ENCODE results near the gene CBR1. TPM values are rescaled to one million over a fixed set of nuclear protein-coding genes. Genes with fewer than 3 reads are reported as not detected.

The CBR1 gene
- 42.8 and 47.2 TPM in 2 replicates for total RNA-seq

DNA sequence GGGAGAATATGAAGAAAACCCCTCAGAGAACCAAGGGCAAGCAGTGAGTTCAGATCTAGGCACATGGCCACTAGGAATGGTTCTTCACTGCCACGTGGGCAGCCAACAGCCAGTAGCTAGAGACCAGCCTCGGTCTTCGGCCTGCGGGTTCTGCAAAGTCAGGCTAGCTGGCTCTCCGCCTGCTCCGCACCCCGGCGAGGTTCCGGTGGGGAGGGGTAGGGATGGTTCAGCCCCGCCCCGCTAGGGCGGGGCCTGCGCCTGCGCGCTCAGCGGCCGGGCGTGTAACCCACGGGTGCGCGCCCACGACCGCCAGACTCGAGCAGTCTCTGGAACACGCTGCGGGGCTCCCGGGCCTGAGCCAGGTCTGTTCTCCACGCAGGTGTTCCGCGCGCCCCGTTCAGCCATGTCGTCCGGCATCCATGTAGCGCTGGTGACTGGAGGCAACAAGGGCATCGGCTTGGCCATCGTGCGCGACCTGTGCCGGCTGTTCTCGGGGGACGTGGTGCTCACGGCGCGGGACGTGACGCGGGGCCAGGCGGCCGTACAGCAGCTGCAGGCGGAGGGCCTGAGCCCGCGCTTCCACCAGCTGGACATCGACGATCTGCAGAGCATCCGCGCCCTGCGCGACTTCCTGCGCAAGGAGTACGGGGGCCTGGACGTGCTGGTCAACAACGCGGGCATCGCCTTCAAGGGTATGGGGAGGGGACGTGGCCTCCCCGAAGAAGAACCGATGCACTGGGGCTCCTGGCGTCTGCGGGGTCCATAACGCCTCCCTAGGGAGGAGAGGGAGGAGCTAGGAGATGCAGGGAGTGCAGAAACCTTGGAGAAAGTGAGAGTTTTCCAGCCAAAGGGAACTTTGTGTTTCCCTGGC lies at the start of gene CBR1:
Gene CBR1 (plus strand): TSS at position 312 of the 871 bp plus-strand sequence. CDS start 92 bp downstream, at position 404.
- intact Hi-C loops (cut with micrococcal nuclease): loop anchor here (1.0 to 2.0 kb wide), 7 partner anchors 9 to 315 kb away; partner anchors contain the start of genes CBR3, CHAF1B, DOP1B and MORC3

DNA sequence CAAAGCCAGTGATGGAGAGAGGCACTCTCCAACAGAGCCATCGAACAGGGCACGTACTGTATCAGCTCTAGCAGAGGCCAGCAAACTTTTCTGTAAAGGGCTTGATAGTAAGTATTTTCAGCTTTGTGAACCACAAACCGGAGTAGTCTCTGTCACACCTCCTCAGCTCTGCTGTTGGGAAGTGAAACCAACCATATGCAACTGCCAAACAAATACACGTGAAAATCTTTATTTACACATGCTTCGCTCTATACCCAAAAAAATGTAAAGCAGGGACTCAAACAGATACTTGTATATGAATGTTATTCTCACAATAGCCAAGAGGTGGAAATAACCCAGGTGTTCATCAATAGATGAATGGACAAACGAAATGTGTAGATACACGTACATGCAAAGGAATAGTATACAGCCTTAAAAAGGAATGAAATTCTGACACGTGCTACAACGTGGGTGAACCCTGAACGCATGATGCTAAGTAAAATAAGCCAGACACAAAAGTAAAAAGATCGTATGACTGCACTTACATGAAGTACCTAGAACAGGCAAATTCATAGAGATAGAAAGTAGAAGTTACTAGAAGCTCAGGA lies 48.5 kb upstream of the CBR1 start:
- intact Hi-C loops (cut with micrococcal nuclease): loop anchor here (10.0 kb wide), 1 partner anchor 617 kb away; no protein-coding TSS in a partner anchor

DNA sequence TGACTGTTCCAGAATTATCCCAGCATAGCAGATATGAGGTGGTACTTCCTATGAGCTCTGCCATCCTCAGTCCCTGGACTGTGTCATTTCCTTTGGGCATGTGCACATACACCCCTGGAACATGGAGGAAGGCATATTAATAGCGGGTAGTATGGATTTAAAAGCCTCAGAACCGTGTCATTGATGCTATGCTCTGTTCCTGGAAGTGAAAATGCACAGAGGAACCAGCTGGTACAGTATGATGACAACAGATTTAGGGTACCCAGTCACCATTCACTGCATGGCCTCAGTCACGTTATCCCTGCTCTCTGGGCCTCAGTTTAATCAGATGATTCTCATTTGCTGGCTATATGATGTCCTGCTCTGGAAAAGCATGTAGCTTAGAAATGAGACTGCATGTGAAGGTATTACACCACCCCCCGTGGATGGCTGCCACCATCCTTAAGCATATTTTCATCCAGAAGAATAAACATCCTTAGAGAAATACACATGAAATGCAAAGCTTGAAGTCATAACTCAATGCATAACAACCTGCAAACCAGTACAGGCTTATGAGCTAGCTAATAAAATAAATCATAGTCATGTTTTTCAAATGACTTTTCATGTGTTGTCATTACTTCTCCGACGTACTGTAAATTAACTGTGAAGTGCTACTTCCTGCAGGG lies 47.3 kb upstream of the CBR1 start:
- intact Hi-C loops (cut with micrococcal nuclease): loop anchor here (10.0 kb wide), 1 partner anchor 618 kb away; no protein-coding TSS in a partner anchor

DNA sequence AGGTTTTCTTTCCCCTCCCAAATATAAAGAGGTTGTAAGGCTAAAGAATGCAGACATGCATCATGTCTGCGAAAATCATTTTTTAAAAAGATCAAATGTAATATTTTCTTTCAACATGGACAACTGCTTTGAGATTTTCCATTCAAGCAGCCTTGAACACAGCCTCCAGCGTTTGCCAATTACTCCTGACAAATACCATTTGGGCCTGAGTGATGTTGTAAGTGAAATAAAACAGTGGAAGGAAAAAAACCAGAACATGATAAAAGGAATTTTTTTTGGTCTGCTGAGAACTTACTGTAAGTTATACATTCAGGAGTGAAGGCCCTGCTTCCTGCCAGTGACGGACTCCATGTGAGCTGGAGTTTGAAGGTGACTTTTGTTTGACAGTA lies 46.7 kb upstream of the CBR1 start:
- intact Hi-C loops (cut with micrococcal nuclease): loop anchor here (10.0 kb wide), 1 partner anchor 618 kb away; no protein-coding TSS in a partner anchor

- intact Hi-C loops (cut with micrococcal nuclease): loop anchor here (5.0 to 10.0 kb wide), 2 partner anchors 620 to 972 kb away; no protein-coding TSS in a partner anchor
Measured at GRCh38 chr21:36024782-36025181, 45.0 kb upstream of the CBR1 start.

DNA sequence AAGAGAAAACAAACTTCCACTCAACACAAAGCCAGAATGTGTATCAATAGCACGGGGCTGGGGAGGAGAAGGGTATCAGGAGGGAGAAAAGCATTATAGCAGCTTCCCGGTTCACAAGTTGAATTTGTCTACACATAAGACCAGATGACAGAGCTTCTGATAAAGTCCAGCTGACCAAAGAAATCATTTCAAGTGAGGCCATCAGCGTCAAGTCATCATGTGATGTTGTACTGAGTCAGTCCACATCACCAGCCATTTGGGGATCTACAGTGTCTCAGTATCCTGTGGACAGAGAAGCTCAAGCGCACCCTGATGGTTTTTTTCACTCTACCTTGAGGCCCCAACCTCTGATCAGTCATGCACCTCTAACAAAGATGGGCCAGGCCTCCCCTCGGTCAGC lies 42.5 kb upstream of the CBR1 start:
- intact Hi-C loops (cut with micrococcal nuclease): loop anchor here (5.0 to 10.0 kb wide), 2 partner anchors 623 to 975 kb away; no protein-coding TSS in a partner anchor

GRCh38 chr21:36028127-36029069 lies 41.4 kb upstream of the CBR1 start:
- intact Hi-C loops (cut with micrococcal nuclease): loop anchor here (1.0 to 10.0 kb wide), 7 partner anchors 84 to 1340 kb away; no protein-coding TSS in a partner anchor

DNA sequence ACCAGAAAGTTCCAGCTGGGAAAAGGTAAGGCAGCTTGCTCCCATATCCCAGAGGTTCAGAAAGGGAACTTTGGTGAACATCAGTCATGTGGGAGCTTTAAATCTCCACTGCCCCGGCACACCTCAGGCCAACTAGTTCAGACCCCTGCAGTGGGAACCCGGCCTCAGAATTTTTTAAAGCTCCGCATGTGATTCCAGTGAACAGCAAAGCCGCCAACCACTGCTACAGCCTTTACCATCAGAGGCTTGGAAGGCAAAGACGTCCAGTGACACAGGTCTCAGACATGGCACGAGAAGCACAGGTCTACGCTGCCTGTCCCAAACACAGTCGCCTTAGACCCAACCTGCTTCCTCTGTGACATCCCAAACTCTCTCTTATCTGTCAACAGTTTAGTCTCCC lies 40.5 kb upstream of the CBR1 start:
- intact Hi-C loops (cut with micrococcal nuclease): loop anchor here (5.0 to 10.0 kb wide), 2 partner anchors 625 to 977 kb away; no protein-coding TSS in a partner anchor

DNA sequence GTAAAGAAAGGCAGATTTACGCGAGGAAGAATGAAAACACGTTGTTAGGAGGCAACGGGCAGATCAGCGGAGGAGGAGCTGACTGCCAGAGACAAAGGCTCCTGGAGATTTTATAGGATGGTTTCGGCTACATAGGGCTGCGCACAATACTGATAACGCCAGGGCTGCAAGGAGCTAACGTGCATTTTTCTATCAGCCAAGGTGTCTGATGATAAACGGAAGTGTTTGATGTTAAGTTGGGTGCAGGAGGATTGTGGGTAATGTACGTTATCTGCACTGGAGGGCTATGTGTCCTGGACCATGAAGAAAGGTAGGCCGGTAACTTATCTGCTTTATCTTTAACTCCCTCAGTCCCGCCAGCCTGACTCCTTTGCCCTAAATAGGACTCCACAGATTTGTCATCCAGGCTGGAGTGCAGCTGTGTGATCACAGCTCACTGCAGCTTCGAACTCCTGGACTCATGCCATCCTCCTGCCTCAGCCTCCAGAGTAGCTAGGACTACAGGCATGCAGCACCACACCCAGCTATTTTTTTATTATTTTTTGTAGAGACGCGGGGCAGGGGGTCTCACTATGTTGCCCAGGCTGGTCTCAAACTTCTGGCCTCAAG lies 39.1 kb upstream of the CBR1 start:
- intact Hi-C loops (cut with micrococcal nuclease): no loop called here

- intact Hi-C loops (cut with micrococcal nuclease): no loop called here
Measured at GRCh38 chr21:36032647-36033406, 37.0 kb upstream of the CBR1 start.

DNA sequence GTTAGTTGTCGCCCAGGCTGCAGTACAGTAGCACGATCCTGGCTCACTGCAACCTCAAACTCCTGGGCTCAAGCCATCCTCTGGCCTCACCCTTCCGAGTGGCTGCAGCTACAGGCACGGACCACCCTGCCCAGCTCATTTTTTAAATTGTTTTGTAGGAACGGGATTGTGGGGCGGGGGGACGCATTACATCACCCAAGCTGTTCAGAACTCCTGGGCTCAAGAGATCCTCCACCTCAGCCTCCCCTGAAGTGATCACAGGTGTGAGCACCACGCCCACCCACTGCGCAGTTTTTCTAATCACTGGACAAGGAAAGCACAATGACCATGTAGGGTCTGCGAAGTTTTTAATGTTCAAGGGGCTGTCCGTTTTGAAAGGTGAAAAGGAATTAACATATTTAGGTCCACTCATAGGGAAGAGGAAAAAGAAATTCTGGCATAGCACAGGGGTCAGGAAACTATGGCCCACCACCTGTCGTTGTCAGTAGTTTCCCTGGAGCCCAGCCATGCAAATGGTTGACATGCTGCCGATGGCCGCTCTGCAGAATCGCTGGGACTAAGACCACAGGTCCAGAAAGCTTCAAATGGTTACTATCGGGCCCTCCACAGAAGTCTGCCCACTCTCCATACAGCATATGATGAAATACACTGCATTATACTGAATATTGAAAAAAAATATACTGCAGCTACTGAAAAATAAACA lies 35.5 kb upstream of the CBR1 start:
- intact Hi-C loops (cut with micrococcal nuclease): no loop called here

GRCh38 chr21:36035381-36035791 lies 34.4 kb upstream of the CBR1 start:
- intact Hi-C loops (cut with micrococcal nuclease): no loop called here

DNA sequence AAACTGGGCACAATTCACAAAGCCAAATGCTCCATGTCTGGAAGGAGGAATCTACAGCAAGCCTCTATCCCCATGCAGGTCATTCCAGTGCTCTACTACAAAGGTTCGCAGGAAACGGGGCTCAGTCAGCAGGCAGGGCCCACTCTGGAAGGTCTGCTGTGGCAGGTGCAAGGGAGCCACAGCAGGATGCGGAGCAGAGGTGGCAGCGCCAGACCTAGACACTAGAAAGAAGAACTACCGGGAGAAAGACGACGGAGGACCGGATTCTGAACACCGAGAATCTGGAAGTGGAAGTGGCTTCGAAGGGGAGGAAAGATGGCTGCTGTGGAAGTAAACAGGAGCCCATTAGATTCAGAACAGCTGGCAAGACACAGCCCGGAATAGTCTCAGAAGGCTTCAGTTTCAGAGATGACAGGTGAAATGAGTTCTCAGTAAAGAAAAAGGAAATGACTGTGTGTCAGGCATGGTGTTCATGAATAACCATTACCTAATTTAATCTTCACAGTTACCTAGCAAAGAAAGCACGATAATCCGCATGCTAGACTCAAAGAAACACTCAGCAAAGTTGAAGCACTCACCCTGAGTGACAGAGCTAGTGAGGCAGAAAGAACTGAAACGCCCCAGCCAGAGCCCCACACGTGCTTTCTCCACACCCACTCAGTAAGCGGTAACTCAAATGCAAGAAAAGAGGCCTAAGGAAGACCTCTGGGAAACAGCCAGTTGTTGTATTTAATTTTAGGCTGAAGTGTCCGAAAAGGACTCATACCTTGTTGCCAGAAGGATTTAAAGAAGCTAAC lies 30.9 kb upstream of the CBR1 start:
- intact Hi-C loops (cut with micrococcal nuclease): no loop called here

DNA sequence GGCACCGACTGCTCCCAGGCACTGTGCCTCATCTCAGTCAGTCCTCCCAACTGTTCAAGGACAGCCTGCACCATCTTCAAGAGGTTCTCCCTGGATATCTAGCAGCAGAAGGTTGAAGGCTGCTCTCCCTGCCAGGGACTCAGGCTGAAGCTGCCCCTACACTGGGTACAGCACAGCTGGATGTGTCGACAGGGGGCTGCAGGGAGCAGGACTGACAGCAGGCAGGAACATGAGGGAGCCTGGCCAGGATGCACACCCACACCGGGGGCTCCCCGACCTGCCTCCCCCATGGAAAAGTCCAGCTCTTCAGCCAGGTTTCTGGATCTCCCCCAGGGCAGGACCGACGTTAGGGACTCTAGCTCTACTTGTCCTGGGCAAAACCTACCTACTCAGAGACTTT lies 30.0 kb upstream of the CBR1 start:
- intact Hi-C loops (cut with micrococcal nuclease): no loop called here

- intact Hi-C loops (cut with micrococcal nuclease): no loop called here
Measured at GRCh38 chr21:36040389-36040788, 29.4 kb upstream of the CBR1 start.

- intact Hi-C loops (cut with micrococcal nuclease): no loop called here
Measured at GRCh38 chr21:36041910-36042309, 27.9 kb upstream of the CBR1 start.

DNA sequence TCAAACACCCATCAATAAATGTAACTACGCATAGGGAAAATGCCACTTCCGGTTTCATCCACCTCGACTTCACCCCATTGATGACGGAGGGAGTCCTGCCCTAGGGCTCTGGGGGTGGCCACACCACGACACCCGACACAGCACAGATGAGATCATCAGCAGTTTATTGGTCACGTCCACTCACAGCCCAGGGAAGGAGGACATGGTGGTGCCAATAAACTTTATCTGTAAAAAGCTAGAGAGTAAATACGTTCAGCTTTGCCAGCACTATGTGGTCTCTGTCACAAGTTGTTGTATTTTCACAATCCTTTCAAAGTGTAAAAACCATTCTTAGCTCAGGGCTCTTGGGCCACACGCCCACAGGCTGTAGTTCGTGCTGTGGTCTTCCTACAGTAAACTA lies 25.8 kb upstream of the CBR1 start:
- intact Hi-C loops (cut with micrococcal nuclease): no loop called here

DNA sequence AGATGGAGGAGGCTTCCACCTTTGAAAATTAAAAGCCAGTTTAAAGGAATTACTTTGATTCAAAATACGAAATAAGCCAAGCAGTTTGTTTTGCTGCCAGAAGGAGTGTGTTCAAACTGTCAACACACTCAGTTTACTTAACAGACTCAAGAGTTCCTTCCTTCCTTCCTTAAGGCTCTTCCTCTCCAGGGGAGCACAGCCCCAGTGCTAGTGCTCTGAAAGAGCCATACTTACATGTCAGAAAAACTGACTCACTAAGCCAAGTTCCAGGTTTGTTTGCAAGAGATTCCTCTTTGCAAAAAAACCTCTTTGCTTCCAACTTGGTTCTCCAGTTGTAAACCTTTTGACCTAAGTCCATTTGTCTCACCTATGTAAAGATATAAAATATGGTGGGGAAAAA lies 23.8 kb upstream of the CBR1 start:
- intact Hi-C loops (cut with micrococcal nuclease): no loop called here
